Osteoblast (primary cell): ENCODE measurements around the gene MAD1L1. TPM values are rescaled to one million over a fixed set of nuclear protein-coding genes. Genes with fewer than 3 reads are reported as not detected.

Experiments used
- DNase-seq: peaks from one replicate; pipeline ENCODE4 v3.0.0; 2011; ENCODE audit warnings: low spot score, mixed read lengths; ENCODE audit not compliant: insufficient read length; ENCODE audit errors: missing footprints
- H2AFZ ChIP-seq: 2 replicates; pipeline ENCODE4 v1.6.0; 2011; ENCODE audit warnings: mild to moderate bottlenecking, low read length
- H3K27ac ChIP-seq: 2 replicates; pipeline ENCODE4 v1.5.1; 2011; ENCODE audit warnings: mild to moderate bottlenecking, low read depth, low read length, moderate library complexity
- H3K27me3 ChIP-seq: 2 replicates; pipeline ENCODE4 v1.6.0; 2012; ENCODE audit warnings: mild to moderate bottlenecking, control low read depth, inconsistent platforms, low read length, moderate library complexity; ENCODE audit not compliant: insufficient read depth
- H3K36me3 ChIP-seq: 2 replicates; pipeline ENCODE4 v1.5.1; 2011; ENCODE audit warnings: mild to moderate bottlenecking, low read length, control low read depth, moderate library complexity; ENCODE audit not compliant: insufficient read depth
- H3K4me1 ChIP-seq: 2 replicates; pipeline ENCODE4 v1.5.1; 2011; ENCODE audit warnings: mild to moderate bottlenecking, low read length, control low read depth, moderate library complexity; ENCODE audit not compliant: insufficient read depth
- H3K4me2 ChIP-seq: 2 replicates; pipeline ENCODE4 v1.6.0; 2011; ENCODE audit warnings: mild to moderate bottlenecking, low read length; ENCODE audit not compliant: insufficient read depth
- H3K4me3 ChIP-seq: fragments of 200-600 bp; sonication (generic); 3 replicates; pipeline ENCODE4 v1.5.1; 2012; ENCODE audit warnings: mild to moderate bottlenecking, low read length, inconsistent platforms; ENCODE audit not compliant: insufficient read depth
- H3K79me2 ChIP-seq: 2 replicates; pipeline ENCODE4 v1.6.0; 2012; ENCODE audit warnings: mild to moderate bottlenecking, low read length, control low read depth, inconsistent platforms; ENCODE audit not compliant: insufficient read depth
- H3K9me3 ChIP-seq: 2 replicates; pipeline ENCODE4 v1.5.1; 2011; ENCODE audit warnings: low read depth, low read length, control low read depth
- H4K20me1 ChIP-seq: 2 replicates; pipeline ENCODE4 v1.6.0; 2012; ENCODE audit warnings: mild to moderate bottlenecking, low read length, control low read depth; ENCODE audit not compliant: insufficient read depth
- total RNA-seq: library from RNA; depleted of rRNA; stranded (reverse); fragments of >200 nt; gene quantifications from 2 replicates; pipeline ENCODE4 v1.2.3, GENCODE V29; 2012
- TF ChIP-seq, protein P1 (sequence below): IDR thresholded peaks from 2 replicates; pipeline ENCODE4 v1.5.1; 2011; ENCODE audit warnings: mild to moderate bottlenecking, low read depth, low read length, moderate library complexity; ENCODE audit errors: extremely low read depth

MAD1L1 gene
- total RNA-seq, 1 donor = 66.2 TPM

DNA sequence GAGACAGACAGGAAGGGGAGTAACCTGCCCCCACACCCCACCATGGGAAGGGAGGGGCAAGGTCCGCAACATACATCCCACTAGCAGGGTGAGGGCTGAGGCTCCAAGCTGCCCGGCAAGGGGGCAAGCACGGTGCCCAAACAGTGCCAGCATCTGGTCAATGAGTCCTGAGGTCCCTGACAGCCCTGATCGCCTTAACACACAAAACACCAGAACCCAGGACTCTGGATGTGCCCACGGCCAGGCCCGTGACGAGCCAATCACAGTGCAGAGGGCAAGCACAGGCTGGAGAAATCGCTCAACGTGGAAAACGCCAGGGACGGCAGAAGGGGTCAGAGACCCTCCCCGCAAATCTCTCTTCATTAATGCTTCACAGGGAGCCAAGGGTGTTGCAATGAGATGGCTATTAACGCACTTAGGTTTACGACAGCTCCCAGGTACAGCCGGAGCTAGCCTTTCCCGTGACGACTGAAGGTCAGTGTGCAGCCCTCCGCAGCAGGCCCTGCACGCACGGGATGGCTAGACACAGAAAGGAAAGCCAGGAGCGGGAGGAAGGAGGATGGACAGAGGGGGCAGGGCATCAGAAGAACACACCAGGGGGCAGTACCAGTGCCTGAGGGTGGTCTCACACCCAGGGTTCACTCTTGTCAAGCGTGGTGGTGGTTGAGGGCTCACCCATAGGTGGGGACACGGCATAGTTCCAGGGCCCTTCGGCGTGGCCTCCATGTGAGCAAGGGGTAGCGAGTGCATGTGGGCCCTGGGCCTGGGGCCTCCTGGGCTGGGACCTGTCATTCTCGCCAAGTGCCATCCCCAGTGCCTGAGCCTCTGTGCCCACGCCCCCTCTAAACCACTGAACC lies 220.5 kb downstream of the MAD1L1 start:
- H3K27me3 ChIP-seq = no peaks in the 10 kb centered on the region
- TF ChIP-seq, protein P1, sequence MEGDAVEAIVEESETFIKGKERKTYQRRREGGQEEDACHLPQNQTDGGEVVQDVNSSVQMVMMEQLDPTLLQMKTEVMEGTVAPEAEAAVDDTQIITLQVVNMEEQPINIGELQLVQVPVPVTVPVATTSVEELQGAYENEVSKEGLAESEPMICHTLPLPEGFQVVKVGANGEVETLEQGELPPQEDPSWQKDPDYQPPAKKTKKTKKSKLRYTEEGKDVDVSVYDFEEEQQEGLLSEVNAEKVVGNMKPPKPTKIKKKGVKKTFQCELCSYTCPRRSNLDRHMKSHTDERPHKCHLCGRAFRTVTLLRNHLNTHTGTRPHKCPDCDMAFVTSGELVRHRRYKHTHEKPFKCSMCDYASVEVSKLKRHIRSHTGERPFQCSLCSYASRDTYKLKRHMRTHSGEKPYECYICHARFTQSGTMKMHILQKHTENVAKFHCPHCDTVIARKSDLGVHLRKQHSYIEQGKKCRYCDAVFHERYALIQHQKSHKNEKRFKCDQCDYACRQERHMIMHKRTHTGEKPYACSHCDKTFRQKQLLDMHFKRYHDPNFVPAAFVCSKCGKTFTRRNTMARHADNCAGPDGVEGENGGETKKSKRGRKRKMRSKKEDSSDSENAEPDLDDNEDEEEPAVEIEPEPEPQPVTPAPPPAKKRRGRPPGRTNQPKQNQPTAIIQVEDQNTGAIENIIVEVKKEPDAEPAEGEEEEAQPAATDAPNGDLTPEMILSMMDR = no peak
- no peak overlapping the region for H2AFZ ChIP-seq
- no peak overlapping the region for H3K27ac ChIP-seq
- no peaks in the 10 kb centered on the region for H4K20me1 ChIP-seq
- peak; percentile 78 for DNase-seq
- no peaks in the 10 kb centered on the region for H3K36me3 ChIP-seq
- H3K4me2 ChIP-seq = no peak overlapping the region
- H3K9me3 ChIP-seq = no peaks in the 10 kb centered on the region
- H3K79me2 ChIP-seq = no peaks in the 10 kb centered on the region
- H3K4me1 ChIP-seq = no peaks in the 10 kb centered on the region
- no peak overlapping the region for H3K4me3 ChIP-seq

DNA sequence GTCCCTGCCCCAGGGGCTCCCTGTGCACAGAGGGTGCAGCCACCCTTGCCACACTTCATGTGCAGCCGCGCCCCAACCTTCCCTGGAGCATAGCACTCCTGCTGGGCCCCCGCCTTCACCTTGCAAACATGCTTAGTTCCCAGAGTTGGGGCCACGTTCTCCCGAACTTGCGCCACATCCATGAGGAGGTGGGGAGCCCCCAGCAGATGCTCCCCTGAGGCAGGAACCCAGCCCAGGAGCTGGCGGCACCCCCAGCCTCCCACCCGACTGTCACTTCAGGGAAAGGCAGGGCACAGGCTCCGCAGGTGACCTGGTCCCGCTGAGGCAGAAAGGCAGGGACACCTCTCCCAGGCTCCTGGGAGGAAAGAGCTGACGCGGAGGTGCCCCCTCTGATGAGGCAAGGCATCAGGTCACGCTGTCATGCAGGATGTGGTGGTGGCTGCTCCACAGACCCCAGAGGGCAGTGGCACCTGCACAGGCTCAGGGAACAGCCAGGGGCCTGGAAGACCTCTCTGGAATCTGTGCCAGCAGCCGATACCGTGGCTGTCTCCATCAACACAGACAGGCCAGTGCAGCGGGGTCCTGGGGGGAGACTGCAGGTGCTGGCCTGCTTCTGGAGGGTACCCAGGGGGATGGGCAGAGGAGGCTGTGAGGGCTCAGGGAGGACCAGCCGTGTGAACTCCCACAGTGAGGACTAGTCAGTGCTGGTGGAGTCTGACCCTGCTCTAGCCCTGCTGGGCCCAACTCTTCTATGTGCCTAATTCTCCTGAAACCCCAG lies 221.3 kb downstream of the MAD1L1 start:
- H3K27me3 ChIP-seq = no peaks in the 10 kb centered on the region
- no peaks in the 10 kb centered on the region for H3K79me2 ChIP-seq
- TF ChIP-seq, protein P1 = no peak
- H2AFZ ChIP-seq = no peak overlapping the region
- H3K36me3 ChIP-seq = no peaks in the 10 kb centered on the region
- H3K27ac ChIP-seq = no peak overlapping the region
- no peaks in the 10 kb centered on the region for H3K9me3 ChIP-seq
- H3K4me3 ChIP-seq = no peak overlapping the region
- no peak overlapping the region for H3K4me2 ChIP-seq
- H4K20me1 ChIP-seq = no peaks in the 10 kb centered on the region
- H3K4me1 ChIP-seq = no peaks in the 10 kb centered on the region
- peak; percentile 74 for DNase-seq

GRCh38 chr7:2010551-2011265 lies 222.0 kb downstream of the MAD1L1 start:
- Histone ChIP-seq H3K27me3 (no peaks in the 10 kb centered on the region), H3K4me2 (no peak overlapping the region), H3K79me2 (no peaks in the 10 kb centered on the region), H3K4me1 (no peaks in the 10 kb centered on the region), H2AFZ (no peak overlapping the region), H4K20me1 (no peaks in the 10 kb centered on the region), H3K27ac (no peak overlapping the region), H3K36me3 (no peaks in the 10 kb centered on the region), H3K4me3 (no peak overlapping the region), H3K9me3 (no peaks in the 10 kb centered on the region)
- TF ChIP-seq, protein P1 = no peak
- peak; percentile 71 for DNase-seq
